ENCODE results near the gene CACNA1D.

GRCh38 chr3:53845103-53845880 lies 350.9 kb downstream of the CACNA1D start:
- no peak for TF ChIP-seq EZH2 (IDR thresholded peaks at IDR 0.05)
- no peak for TF ChIP-seq POLR2AphosphoS5 (IDR thresholded peaks at IDR 0.05; ENCODE audit: borderline replicate concordance, low read depth, low read length)
- no peak for TF ChIP-seq FOXP2 (optimal IDR thresholded peaks at IDR 0.05; ENCODE audit: control extremely low read depth, extremely low read length, insufficient read depth)
